NCI-H128 (cell line): ENCODE results near the gene RIMBP2.

ENCODE experiments used
- DNase-seq: peaks from one replicate; lab custom pipeline; 2025; ENCODE audit not compliant: unreplicated experiment; lab: John Stamatoyannopoulos, UW

RIMBP2 gene

DNA sequence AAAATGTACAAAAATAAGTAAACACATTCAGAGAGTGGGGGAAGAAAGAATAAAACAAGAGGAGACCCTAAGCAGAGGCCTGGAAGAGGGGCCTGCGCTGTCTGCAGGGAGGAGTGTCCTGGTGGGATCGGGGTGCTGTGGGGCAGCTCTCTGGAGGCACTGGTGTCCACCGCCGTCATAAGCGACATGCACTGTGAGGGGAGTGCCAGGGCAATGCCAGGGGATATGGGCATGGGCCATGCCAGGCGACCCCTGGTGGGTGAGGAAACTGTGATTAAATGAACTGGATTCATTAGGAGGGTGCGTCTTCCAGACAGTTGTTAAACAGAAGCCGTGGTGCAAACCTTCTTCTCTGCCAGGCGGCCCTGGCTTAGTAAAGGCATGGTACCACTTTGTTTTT lies 261.8 kb downstream of the RIMBP2 start:
- DNase-seq = no peak

DNA sequence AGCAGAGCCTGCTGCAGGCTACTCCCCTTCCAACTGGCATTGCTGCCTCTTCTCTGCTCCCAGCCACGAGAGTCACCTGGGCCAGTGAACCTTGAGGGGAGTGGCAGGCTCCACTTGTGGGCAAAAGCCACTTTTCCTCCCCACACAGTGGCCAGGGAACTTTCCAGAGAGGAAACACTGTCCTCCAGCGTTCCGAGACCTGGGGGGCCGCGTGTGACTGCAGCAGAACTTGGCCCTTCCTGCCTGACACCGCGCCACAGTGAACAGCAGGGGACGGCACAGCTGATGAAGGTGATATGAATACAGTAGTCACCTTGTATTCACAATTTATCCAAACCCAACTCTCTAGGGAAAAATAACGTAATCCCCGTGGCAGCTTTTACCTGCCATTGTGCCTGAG lies 263.6 kb downstream of the RIMBP2 start:
- DNase-seq = no peak

DNA sequence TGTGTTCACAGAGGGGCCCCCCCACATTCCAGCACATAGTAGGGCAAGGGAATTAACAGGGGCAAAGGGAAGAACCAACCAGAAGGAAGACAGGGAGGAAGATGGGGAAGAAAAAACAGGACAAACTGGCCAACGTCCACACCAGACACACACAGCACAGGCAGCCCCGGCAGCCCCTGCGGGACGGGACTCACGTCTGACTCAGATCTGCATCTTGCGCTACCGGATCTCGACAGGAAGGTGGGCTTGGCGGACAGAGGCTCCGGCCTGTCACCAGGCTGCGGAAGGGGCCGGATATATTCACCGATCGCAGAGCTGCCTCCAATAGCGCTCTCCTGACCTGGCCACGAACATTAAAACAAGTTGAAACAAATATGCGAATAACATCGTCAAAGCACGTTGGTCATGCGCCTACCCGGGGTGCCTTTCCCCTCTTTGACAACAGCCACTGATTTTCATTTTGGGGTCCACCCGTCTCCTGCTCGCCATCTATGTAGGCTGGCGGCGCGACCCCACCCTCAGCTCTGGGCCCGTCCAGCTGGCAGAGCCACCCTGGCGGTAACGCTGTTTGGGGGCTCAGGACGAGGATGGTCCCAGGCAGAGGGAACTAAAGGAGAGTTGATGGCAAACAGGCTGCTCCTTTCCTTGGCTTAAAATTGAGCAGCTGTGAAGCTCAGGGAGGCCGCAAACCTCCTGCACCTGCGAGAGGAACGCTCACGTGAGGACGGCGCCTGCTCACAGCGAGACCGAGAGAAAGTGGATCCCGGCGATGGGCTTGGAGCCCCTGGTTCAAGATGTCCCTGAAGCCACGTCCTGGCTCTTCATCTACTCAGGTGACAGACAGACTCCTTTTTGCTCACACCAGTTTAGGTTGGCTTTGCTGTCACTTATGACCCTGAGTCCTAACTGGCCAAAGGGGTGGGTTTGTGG lies 264.8 kb downstream of the RIMBP2 start:
- DNase-seq = no peak

DNA sequence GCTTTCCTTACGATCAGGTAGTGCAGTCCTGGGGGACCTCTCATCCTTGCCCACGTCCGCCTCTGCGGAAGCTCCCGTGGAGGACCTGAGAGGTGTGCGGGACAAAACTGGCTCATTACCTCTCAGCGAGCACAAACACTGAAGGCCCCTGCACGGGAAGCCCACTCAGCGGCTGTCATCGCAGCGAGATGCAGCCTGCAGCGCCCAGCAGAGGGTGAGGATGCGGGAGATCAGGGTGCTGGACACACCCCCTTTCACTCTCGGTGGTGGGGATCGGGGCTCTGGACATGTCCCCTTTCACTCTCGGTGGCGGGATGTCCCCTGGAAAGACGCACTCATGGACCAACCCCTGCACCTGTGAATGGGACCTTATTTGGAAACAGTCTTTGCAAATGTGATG lies 266.8 kb downstream of the RIMBP2 start:
- DNase-seq = no peak

DNA sequence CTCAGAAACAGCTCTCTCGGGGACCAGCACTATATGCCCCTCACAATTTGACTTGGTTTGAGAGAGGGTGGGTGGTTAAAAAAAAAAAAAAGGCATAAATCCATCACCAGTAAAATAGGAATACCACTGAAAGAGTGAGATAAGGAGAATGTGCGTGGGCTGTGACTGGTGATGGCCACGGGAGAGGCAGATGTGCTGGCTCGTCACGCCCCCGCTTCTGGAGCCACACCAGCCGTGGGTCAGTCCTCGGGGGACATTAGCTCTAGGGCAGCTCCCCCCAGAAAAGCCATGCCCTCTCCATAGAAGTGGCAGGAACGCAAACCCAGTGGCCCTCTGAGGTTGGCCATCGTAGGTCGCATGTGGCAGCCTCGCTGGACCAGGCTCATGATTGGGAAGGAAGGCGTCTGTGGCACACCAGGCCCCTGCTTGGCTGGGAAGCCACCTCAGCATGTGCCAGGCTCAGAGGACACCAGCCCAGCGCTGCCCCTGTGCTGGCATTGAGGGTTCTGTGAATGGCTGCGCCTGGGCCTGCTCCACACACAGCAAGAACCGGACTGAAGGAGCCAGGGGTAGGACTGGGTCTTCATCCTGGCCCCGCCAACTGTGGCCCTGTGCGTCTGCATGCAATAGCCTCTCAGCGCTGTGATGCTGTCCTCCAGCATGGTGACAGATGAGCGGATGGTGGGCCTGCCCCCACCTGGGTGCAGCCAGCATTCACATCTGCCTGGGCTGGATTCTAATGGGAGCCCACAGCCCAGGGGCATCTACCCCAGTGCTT lies 267.9 kb downstream of the RIMBP2 start:
- no peak for DNase-seq

DNA sequence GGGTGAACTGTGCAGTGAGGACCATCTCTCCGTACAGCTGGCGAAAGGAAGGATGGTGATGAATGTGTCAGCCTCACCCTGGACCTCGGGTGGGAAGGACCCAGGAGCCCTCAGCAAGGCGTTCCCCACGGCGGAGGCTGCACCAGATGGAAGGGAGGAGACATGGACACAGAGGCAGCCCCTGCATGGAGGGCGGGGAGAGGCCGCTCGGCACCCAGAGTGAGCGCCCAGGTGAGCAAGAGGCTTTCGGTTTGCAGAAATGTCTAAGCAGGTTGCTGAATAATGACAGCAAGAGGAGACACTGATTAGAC lies 268.5 kb downstream of the RIMBP2 start:
- DNase-seq = no peak

DNA sequence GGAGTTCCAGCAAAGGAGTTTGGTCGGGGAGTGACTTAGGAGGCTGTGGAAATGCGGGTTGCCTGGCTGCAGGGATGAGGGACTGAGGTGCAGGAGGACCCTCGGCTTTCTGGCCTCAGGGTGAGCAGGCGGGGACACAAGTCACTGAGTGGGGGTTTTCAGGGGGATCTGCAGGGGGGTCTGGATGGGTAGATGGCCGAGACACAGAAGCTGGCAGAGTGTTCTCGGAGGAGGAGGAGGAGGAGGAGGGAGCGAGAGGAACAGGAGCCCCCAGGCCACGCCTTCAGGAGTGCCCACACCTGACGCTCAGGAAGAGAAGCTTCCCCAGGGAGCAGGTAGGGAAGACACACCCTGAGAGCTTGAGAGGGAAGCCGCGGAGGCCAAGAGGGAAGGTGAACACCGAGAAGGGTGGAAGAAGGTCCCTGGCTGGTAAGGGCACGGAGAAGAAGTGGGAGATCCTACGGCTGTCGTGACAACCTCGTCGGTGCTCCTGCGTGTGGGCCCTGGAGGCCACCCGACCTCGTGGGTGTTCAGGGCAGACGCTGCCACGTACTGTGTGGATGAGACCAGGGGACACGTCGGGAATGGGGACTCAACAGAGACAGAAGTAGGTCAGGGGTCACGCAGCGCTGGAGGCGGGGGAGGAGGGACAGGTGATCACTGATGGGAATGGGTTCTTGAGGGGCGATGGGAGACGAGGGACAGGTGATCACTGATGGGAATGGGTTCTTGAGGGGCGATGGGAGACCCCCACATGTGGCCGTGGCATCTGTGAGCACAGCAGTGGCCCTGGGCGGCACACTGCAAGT lies 269.0 kb downstream of the RIMBP2 start:
- DNase-seq = no peak

DNA sequence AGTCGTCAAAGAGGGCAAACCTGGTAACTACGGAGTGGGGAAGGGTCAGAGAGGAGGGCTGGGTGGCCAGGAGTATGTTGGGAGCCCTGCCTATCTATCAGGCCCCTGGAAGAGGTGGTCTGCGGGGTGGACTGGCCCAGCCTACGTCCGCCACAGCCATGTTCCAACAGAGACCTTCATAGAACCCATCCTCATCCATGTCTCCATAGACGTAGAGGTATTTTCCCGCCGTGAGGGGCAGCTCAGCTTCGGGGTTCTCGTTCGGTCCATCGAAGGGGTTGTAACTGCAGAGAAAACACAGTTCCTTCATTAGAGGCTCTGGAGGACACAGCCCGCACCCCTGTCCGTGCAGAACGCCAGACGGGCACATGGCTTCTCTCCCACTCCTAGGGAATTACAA lies 271.1 kb downstream of the RIMBP2 start:
- no peak for DNase-seq

DNA sequence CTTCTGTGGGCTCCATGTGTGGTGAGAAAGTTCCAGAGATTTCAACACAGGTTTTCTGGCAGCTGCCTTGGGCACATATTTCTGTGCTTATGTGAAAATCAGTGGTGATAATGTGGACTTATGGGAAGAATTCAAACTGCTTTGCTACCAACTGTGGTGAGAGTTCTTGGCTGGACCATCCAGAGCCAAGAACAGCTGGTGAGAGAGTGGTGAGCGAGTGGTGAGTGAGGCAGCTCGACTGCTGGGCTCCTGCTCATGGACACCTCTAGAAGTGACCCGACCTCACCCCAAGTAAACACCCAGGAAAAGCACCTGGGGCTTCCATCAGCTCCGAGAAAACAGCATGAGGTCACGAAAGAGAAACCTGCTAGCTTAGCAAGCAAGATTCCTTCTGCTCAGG lies 272.0 kb downstream of the RIMBP2 start:
- DNase-seq = no peak

DNA sequence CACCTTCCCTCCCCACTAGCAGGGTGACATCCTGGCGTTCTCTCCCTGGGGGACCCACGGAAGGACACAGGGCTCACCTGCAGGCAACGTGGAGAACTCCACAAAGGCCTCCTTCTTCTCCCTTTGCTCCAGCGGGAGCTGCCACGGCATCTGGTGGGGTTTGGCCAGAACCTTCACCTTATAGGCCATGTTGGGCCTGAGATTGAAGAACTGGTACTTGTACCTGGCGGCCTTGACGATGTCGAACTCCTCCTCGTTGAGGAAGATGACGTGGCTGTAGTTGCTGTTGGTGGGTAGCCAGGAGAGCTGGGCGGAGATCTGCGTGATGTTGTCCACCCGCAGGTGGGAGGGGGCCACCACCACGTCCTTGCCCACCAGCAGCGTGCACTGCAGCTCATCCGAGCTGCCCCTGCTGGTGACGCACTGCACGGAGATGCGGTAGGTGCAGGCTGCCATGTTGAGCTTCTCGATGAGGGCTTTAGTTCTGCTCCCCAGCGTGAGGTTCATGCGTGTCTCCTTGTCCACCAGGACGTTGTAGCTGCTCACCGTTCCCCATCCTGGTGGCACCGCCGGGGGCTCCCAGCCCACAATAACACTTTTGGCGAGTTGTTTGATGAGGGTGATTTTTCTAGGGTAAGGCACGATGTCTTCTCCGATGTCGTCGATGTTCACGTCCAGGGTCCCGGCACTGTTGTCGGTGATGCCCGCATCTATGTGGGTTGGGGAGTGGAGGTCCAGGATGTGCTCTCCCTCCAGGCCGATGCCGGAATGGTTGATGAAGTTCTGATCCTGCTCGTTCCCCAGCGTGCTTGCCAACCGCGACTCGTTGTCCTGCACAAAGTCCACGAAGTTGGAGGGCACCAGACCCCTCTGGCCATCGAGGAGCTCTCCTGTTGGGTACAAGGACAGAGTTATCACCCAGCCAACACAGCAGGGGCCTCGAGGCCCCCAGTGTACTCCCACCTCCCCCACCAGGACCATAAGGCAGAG lies 274.0 kb downstream of the RIMBP2 start:
- DNase-seq = no peak

DNA sequence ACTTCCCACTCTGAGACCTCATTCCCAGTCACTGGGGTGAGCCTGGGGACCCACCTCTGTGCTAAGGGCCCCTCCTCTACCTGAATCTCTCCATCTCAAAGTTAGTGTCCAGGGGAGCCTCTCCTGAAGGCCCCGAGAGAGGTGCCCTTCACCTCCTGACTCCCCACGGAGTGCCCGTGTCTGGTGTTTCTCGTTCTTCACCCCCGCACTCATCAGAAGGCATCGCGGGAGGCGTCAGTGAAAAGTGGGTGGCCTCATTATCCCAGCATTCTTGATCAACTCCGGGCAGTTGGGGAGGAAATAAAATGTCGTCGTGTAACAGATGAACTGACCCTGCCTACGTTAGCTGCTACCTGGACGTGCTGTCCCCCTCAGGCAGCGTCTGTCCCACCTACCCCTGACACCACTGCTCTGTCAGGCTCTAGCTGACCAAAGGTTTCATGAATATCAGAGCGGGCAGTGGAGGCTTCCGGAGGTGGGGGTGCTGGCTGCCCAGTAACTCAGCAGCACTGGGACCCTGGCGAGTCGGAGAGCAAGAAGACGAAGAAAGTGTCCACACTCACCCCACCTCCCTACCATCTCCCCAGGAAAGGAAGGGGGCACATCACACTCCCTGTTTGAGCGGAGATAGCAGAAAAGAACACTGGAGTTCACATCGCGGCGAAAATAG lies 275.6 kb downstream of the RIMBP2 start:
- no peak for DNase-seq

DNA sequence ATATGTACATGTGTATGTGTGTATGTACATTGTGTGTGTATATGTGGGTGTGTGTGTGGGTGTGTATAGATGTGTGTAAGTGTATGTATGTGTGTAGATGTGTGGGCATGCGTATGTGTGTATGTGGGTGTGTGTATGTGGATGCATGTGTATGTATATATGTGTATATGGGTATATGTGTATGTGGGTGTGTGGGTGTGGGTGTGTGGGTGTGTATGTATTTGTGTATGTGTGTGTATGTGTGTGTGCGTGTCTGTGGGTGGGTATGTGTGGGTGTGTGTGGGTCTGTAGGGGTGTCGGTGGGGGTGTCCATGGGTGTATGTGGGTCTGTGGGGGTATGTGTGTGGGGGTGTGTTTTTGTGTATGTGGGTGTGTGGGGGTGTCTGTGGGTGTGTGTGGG lies 276.8 kb downstream of the RIMBP2 start:
- no peak for DNase-seq

DNA sequence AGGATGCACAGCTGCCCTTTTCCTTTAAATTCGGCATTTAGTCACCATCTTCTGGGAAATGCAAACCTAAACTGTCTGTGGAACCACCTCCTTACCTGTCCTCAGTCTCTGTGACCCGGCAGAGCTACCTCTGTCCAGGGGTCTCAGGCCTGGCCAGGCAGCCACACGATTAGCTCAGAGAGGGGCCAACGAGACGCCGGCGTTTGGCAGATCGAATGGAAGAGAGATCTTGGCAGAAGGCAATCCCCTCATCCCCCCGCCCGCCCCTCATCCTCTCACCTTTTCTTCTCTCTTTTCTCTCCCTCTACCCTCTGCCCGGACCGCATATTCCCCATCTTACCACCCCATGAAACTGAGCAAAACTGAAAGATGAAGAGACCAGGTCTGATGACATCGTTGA lies 277.4 kb downstream of the RIMBP2 start:
- DNase-seq = no peak

DNA sequence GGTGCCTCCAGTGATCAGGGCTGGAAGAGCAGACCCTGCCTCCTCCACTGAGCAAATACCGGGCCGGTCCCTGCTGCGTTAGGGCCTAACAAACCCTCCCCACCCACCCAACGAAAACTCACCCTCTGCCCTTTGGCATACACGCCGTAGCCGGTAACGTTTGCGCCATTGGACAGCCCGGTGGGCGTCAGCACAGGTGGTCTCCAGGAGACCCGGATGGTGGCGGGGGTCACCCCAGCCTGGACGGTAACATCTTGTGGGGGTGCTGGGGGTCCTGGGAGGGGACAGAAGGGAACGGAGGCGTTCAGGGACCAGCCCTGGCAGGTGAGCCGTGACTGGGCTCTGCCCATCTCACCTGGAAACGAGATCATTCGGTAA lies 277.9 kb downstream of the RIMBP2 start:
- no peak for DNase-seq

DNA sequence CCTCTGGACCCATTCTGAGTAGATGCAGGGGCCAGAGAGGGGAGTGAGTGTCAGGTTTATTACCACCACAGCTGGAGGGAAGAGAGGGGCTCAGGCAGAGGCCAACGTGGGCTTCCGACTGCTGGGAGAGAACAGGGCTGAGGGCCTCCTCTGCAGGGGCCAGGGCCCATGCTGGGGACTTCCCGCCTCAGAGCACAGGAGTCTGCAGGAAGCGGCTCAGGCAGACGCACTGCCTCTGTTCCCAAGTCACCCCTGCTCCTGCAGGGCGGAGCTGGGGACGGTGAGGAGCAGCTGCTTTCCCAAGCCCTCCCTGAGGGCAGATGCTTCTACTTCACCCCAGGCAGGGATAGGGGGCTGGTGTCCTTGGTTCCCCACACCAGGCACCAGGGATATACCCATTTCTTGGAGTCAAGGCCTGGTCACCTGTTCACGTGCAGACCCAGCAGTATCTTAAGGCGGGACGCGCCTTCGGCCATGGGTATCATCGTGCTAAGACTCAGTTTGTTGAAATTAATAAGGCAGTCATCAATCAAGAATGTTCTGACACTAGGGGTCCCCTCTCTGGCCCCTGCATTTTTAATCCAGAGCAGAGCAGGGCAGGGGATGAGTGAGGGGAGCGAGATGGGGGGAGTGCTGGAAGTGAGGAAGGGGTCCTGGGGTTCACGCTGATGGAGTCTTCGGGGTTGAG lies 278.4 kb downstream of the RIMBP2 start:
- no peak for DNase-seq

DNA sequence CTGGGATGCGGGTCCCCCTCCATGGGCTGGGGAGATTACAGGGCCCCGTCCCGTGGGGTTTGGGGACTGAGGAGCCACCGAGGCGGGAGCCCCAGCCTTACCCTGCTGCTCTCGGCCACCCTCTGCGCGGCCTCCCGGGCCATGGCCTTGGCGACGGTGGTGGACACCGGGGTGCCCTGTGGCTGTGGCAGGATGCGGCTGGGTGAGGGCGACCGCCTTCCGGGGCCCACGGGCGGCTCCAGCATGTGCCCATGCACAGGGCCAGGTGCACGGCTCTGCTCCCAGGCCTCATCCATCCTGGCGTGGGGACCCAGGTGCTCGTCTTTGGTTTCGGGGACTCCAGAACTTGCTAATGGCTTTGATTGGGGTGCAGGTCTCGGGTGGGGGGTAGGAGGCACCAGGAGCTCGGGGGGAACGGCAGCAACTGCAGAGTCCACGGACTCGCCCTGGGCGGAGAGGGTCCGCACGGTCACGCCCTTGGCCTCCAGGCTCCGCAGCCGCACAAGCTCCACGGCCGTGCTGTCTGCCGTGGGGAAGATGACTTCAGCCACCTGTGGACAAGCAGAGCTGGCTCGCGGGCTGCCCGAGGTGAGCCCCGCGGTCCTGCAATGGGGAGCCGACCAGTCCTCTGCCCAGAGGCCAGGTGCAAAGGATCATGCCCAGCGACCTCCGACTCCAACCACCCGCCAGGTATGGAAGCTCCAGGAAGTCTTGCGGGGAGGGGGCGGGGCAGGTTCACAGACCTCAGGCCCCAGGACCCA lies 279.2 kb downstream of the RIMBP2 start:
- DNase-seq = no peak

DNA sequence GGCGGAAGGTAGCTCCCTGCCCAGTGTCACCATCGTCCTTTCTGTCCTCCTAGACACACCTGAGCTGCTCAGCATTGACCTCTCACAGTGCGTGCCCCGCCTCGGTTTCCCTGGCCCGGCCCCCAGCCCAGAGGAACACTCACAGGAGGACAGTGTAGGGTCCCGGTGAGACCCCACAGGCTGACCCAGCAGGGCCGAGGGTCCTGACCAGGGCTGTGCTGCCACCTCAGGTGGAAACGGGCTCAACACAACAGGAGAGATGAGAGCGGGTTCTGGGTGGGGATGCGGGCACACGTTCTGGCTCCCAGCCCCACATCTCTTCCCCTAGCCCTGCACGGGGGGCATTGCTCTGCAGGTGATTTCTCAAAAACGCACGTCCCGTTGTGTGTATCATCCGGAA lies 280.3 kb downstream of the RIMBP2 start:
- DNase-seq = no peak

DNA sequence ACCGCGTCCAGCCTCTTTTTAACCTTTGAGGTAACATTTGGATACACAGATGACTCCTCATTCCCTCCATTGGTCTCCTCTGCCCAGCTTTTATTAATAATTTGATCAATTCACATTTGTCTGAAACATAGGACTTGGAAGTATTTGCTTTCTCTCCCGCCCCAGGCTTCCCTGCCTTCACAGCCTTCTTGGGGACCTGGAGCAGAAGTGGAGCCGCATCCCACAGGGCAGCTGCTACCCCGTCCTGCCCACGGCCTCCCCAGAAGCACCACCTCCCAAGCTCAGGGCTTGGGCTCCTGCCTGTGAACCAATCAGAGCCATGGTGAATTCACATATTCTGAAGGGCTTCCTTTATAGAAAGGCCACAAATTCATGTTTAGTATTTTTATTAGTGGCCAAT lies 280.8 kb downstream of the RIMBP2 start:
- DNase-seq = no peak

DNA sequence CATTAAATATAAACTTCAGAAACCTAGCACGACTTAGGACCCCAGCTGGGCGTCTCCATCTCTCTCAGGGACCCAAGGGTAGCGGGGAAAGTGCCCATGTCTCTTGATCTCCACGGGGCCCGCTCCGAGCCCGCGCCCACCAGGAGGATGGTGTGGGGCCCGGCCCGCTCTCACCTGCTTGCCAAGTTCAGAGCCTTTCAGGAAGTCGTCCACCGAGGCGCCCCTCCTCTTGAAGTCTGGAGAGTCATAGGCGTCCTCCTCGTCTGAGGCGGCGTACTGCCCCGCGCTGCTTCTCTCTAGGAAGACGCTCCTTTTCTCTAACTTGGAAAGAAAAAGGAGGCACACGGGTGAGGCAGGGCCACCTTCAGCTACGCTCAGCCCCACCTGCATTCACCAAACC lies 281.5 kb downstream of the RIMBP2 start:
- DNase-seq = no peak
